CD1c-positive myeloid dendritic cell (primary cell): ENCODE results near the gene SPPL3.
"Not testable (repeated sequence)": the region's sequence is repeated elsewhere in the genome, so short reads cannot be mapped to it uniquely, and the experiment has no call there.

ENCODE experiments used
- DNase-seq: peaks from one replicate; pipeline ENCODE4 v3.0.0-alpha.2; 2016; ENCODE audit errors: extremely low spot score

The SPPL3 gene

DNA sequence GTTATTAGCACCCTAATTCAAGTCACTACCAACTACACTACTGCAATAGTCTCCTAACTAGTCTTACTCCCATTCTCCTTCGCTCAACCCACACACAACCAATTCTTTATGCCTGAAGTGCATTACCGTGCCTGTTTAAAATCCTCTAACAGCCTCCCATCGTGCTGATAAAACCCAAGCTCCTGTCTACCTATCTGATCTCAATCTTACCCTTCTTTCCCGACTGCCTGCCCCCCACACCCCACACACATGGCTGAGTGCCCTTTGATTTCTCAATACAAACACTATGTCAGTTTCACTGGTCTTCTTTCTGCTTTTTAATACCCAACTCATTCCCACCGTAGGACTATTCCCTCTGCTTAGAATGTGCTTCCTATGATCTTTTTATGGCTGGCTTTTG lies 59.9 kb downstream of the SPPL3 start:
- no peak for DNase-seq

DNA sequence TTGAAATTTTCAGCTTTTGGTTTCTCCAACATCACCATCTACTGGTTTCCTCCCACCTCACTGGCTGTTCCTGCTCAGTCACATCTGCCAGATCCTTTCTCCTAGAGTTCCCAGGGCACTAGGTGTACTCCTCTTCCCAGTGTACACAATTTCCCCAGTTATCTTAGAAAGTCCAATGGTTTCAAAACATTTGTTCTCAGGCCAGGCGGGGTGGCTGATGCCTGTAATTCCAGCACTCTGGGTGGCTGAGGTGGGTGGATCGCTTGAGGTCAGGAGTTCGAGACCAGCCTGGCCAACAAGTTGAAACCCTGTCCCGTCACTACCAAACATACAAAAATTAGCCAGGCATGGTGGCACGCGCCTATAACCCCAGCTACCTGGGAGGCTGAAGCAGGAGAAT lies 60.7 kb downstream of the SPPL3 start:
- no peak for DNase-seq

DNA sequence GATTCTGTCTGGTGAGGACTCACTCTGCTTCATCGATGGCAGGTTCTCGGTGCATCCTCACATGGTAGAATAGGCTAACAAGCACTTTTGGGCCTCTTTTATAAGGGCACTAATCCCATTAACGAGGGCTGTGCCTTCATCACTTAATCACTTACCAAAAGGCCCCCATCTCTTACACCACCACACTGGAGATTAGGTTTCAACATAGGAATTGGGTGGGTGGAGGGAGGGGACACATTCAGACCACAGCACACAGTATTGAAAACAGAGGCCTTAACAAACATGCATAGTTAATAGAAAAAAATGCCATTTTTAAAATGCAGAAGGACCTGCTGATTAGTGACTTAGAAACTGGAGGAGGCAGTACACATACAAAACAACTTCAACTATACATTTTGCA lies 61.6 kb downstream of the SPPL3 start:
- no peak for DNase-seq

DNA sequence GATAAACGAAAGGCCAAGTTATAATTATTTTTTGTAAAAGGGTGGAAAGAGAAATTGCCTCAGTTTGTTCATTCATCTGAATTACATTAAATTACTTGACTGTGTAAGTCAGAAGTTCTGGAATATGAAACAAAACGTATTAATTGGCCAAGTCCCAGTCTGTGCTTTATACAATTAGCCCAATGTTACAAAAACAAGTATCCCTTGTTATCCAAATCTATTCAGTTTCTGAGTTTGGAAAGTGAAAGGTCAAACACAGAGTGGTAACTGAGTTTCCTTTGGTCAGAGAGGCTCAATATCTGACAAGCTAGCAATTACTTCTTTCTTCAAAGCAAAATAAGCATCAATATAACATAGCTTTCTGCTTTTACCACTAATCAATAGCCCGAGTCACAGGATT lies 62.6 kb downstream of the SPPL3 start:
- no peak for DNase-seq

DNA sequence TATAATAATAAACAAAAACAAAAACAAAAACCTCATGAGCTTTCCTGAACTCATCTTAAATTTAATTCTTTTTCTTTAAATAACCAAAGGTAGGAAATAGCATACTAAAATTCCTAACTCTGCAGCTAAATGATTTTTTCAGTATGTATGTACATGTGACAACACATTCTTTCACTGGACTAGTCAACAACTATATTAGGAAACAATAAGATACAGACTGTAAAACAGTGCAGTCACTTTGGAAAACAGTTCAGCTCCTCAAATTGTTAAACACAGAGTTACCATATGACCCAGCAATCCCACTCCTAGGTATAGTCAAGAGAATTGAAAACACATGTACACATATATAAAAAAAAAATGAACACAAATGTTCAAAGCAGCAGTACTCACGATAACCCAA lies 64.7 kb downstream of the SPPL3 start:
- no peak for DNase-seq

DNA sequence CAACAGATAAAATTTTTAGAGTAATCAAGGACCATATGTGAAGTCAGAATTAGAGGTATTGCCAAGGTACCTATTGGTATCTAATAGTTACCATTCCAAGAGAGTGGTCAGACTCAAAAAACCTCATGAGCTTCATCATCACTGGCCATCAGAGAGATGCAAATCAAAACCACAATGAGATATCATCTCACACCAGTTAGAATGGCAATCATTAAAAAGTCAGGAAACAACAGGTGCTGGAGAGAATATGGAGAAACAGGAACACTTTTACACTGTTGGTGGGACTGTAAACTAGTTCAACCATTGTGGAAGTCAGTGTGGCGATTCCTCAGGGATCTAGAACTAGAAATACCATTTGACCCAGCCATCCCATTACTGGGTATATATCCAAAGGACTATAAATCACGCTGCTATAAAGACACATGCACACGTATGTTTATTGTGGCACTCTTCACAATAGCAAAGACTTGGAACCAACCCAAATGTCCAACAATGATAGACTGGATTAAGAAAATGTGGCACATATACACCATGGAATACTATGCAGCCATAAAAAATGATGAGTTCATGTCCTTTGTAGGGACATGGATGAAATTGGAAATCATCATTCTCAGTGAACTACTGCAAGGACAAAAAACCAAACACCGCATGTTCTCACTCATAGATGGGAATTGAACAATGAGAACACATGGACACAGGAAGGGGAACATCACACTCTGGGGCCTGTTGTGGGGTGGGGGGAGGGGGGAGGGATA lies 65.4 kb downstream of the SPPL3 start:
- DNase-seq, result not testable (repeated sequence)

DNA sequence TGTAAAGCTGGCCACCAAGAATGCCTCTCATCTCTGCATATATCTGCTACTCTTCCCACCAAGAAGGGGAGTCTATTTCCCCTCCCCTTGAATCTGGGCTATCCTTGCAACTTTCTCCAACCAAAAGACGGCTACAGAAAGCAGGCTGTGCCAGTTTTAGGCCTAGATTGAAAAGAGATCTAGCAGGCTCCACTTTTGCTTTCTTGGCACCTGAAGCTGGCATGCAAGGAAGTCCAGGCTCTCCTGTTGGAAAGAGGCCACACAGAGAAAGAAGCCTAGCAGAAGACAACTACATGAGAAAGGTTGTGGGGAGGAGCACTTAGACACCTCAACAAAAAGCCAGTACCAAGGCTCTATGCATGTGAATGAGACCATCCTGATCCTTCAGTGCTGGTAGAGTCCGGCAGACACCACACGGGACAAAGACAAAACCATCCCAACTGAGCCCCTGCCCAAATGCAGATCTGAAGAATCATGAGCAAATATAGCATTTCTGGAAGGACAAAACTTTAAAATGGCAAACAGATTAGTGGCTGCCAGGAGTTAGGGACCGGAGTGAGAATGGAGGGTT lies 68.0 kb downstream of the SPPL3 start:
- DNase-seq, result no peak

DNA sequence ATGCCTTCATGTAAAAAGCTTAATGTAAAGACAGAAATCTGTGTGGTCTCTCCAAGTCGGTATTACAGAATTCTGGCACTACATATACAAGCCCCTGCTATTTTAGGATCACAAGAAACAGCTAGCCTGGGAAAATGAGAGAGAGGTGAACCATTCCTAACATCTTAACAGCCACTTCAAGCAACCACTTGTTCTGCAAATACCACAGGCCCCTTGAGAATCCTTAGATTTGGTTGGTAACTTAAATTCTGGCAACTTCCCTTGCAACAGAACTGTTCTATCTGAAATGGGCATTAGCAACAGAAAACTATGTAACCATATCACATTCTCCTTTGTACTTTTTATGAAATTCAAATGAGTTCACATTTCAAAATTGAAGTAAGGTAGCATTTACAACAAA lies 68.5 kb downstream of the SPPL3 start:
- DNase-seq, result no peak

DNA sequence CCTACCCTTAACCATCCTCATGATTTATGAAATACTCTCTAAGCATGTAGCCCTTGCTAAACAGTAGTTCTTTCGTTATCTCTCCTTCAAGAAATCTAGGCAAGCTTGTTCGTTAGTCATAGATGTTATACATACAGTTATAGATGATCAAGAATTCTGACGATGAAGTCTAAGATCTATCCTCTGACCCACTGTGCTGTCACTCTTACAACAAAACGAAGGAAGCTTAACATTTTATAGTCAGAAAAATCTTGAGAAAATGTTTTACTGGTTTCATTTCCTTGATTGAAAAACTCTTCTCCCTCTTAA lies 68.9 kb downstream of the SPPL3 start:
- no peak for DNase-seq

DNA sequence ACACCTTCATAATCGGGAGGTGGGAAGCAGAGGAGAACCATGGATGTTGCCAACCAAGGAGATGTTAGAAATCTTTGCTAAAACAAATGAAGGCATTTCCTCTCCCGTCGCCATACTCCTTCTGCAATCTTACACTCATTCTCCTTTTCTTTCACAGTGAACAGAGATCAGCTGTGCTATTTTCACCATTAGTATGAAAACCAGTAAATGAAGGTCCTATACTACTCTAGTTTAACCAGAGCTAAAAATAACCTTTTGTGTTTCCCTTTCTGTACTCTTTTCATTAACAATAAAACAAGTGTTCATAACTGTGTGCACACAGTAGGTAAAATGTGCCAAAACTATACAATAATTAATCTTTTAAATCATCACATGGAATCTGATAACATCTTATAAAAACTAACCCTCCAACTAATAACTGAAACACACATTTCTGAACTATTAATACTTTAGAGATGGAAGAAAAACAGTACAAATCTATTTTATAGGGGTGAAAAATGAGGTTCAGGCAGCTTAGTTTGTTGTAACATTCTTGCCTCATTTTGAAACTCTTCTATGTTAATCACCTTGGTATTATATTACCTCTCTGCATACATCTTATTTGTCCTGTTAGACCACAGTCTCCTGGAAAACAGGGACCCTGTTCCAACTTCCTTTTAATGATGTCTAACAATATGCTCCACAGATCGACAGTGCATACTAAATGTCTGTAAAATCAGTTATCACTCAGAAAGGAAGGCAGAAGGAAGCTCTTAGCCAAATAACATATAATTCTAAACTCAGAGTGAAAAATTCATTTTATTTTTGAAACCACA lies 69.5 kb downstream of the SPPL3 start:
- no peak for DNase-seq

DNA sequence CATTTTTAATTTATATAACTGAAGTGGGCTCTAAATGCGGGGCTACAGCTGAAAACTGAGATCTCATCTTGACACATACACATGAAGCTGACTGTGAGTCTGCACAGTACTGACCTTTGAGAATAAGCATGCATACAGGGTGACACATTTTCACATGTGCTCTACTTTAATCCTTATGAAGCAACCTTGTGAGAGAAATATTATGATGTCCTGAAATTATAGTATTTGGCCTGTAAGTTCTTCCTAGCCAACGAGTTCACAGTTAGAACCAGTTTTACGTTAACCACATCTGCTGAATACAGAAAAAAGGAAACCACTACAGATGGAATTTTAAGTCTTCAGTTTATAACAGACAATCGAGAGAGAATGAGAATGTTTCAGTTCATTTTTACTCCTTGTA lies 70.3 kb downstream of the SPPL3 start:
- no peak for DNase-seq

DNA sequence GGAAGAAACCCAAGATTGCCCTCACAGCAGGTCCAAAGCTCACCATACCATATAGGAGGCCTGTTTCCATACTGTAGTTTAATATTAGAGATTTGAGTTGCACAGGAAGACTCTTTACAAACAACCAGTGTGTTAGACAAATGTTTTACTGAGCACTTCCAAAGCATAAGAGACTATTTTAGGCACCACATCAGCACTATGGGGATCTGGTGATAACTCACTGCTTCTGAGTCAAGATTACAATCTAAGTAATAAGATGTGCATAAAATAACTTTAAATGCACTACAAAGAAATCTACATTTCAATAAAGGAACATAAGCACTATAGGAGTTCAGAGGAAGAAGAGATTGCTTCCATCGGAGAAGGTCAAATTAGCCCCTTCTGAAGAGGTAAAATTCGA lies 71.4 kb downstream of the SPPL3 start:
- DNase-seq, result no peak

DNA sequence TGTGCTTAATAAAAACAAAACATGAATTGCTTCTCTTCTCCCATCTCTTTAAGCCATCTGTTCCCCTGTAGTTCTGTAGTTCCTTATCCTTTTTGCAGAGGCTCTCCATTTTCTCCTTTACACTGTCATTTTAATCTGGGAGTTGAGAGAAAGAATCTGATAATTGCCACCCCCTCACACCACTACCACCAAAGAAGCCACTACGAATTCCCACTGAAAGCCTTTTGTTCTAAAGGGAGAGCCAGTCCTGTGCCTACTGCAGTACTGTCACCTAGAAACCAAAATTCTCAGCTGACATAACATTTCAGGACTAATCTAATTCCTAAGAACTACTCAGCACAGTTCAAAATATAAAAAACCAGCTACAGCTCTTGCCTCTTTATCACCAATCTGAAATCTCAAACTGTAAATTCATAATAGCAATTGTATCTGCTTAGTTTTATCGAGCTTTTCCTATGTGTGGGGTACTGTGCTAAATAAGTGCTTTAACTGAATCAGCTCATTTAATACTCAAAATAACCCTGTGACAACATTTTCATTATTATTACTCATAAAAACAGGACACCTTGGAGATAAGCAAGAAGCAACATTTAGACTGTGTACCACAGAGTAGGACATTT lies 72.4 kb downstream of the SPPL3 start:
- no peak for DNase-seq

DNA sequence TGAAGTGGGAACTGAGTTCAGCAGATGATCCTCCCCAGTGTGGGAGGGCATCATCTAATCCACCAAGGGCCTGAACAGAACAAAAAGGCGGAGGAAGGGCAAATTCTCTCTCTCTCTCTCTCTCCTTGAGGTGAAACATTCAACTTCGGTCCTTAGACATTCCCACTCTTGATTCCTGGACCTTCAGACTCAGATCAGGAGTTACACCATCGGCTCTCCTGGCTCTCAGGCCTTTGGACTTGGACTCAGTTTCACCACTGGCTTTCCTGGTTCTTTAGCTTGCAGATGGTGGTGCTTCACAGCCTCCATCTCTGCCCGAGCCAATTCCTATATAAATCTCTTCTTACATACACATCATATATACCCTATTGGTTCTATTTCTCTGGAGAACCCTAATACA lies 73.2 kb downstream of the SPPL3 start:
- DNase-seq, result no peak

DNA sequence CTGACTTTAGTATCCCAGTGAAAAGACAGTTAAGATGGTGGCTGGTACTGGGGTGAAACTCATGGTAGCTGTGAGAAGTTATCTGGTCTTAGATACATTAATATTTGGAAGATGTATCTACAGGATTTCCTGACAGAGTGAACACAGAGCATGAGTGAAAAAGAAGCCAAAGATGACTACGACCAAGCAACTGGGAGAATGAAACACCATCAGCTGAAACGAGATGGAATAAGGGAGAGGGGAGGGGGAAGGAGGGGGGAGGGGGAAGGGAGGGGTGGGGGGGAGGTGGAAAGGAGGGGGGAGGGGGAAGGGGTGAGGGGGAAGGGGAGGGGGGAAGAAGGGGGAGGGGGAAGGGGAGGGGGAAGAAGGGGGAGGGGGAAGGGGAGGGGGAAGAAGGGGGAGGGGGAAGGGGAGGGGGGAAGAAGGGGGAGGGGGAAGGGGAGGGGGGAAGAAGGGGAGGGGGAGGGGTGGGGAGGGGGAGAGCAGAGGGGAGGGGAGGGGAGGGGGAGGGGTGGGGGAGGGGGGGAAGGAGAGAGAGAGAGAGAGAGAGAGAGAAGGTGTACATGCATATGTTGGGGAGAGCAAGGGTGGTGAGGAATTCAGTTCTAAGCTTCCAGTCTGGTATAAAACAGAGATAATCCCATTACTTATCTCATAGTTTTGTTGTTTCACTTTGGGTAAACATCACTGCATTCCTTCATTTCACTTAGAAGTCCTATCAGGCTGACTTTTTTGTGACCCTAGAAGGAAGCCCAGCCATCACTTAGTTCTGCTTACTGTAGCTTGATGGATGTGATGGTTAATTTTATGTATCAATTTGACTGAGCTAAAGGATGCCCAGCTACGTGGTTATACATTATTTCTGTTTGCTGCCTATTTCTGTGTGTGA lies 73.9 kb downstream of the SPPL3 start:
- no peak for DNase-seq

DNA sequence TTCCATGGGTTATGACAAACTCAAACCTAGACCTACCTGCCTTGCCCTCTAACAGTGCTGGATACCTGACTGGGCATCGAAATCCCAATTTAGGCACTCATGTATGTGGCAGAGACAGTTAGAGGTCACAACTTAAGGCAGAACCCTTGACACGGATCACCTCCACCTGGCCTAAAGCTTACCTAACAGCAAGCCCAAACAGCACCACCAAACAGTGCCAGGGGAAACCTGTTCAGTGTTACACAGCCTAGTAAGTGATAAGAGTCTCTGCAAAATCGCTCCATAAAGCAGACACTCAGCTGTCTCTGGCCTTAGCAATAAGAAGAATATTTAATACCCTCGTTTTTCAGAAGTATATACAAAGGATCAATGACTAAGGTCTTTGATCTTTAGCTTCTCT lies 77.8 kb downstream of the SPPL3 start:
- DNase-seq, result no peak

DNA sequence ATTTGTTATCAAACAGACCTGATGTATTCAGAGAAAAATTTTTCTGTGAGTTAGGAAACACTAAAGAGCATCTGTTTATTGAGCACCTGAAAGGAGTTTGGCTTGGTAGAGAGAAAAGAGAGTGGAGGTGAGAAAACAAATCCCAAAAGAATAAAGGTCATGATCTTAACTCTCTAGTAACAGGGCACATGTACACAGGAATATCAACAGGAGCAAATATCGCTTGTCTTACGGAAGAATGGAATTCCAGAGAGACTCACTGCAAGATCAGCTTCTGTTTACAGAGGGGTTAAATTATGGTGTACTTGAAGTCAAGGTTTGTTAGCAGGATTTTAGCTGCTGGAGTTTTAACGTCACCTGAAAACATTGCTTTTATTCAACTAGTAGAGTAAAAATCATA lies 78.8 kb downstream of the SPPL3 start:
- DNase-seq, result no peak

DNA sequence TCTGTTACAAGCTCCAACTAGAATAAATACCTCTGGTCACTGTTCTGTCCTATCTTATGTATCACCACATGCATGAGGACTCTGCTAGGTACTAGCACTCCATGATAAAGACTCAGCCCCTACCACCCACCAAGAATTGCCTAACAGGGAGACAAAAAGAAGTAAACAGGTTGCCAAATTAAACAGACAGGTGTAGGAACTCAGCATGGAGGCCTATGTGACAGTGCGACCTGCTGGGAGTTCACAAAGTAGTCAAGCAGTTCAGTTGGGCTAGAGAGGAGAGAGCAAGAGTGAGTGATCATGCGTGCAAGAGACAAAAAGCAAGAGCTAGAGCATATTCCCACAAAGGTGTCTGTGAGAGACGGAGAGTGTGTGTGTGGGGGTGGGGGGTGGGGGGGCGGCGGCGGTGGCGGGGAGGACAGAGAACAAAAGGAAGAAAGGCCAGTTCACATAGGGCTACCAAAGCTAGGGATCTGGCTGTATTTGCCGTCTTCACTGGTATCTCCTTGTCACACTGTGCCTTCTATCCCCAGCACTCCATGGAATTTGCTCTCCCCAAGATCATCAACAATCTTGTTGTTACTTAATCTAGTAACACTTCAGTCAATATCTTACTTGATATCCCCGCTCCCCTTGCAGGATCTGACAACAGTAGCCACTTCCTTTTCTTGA lies 81.2 kb downstream of the SPPL3 start:
- no peak for DNase-seq

DNA sequence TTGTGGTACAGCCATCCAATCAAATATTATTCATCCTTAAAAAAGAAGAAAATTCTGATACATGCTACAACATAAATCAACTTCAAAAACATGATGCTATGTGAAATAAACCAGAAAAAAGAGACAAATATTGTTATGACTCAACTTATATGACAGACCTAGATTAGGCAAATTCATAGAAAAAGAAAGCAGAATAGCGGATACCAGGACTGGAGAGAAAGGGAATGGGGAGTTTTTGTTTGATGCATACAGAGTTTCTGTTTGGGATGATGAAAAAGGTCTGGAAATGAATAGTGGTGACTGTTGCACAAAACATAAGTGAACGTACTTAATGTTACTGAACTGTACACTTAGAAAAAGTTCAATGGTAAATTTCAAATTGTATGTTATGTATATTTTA lies 82.3 kb downstream of the SPPL3 start:
- no peak for DNase-seq

DNA sequence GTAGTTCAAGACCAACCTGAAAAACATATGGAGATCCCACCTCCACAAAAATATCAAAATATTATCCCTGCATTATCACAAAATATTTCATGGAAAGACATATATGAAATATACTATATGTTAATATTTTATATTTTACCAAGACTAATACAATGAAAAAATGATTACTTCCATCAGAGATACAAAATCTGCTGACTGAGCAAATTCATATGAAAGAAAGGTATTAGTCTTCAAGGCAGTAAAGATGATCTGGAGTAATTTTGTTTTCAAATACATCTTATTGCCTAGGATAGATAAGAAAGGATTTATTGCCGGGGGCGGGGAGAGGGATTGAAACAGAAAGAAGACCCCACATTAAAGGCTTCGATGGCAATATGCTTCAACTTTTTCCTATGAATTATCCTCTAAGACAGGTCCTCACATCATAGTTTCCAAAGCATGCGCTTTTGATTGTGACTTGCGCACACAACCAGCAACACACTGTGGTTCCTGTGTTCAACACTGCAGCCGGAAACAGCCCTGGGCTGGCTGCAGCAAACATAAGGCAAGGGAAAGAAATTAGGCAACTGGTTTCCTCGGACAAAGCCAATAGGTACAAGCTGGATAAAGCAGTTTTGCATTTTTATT lies 83.2 kb downstream of the SPPL3 start:
- DNase-seq, result no peak

DNA sequence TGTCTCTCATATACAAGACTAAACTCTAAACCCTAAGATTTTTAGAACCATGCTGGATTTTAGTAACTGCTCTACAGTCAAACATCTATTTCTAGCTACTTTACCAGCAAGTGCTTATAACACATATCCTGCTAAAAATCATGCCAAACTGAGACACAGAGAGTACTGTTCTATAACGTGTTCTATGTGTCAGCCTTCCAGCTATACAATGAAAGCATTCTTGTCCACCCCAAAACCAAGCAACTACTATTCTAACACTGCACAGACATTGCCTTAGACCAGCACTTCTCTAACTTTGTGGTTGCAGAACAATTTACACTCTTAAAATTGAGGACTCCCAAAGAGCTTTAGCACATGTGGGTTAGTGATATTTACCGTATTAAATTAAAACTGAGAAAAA lies 85.7 kb downstream of the SPPL3 start:
- DNase-seq, result no peak
